ENCODE measurements around the gene ITGA2. TPM values are rescaled to one million over a fixed set of nuclear protein-coding genes. Genes with fewer than 3 reads are reported as not detected.

Gene ITGA2
- total RNA-seq, 2 donors from 2014 or later, result 1.5 to 2.3 TPM

DNA sequence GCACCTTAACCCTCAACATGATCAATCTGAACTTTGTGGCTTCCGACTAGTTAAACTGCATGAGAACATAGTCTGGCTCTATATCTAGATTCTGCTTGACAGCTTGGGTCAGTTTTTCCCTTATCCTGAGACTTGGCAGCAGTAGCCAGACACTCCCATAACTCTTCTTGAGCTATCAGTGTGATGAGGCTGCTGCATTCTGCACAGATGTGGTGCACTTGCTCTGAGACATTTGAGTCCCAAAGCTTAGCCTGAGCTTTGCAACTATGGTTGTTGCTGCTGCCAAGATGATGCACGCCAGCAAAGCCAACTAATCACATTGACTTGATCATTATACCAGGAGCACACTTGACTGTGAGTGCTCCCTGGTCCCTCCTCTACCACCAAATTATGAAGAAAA, 84.2 kb downstream of the ITGA2 start:
- Histone ChIP-seq H3K4me1 (peaks cover 0 to 11% of the 10 kb centered on the region in 2 donors), H3K27ac (no peak overlapping the region), H3K27me3 (no peaks in the 10 kb centered on the region), H3K36me3 (no peaks in the 10 kb centered on the region), H3K9me3 (no peaks in the 10 kb centered on the region), H3K4me3 (no peak overlapping the region)
- DNase-seq (ENCODE audit: low spot score), result no peak
- TF ChIP-seq, protein P1, sequence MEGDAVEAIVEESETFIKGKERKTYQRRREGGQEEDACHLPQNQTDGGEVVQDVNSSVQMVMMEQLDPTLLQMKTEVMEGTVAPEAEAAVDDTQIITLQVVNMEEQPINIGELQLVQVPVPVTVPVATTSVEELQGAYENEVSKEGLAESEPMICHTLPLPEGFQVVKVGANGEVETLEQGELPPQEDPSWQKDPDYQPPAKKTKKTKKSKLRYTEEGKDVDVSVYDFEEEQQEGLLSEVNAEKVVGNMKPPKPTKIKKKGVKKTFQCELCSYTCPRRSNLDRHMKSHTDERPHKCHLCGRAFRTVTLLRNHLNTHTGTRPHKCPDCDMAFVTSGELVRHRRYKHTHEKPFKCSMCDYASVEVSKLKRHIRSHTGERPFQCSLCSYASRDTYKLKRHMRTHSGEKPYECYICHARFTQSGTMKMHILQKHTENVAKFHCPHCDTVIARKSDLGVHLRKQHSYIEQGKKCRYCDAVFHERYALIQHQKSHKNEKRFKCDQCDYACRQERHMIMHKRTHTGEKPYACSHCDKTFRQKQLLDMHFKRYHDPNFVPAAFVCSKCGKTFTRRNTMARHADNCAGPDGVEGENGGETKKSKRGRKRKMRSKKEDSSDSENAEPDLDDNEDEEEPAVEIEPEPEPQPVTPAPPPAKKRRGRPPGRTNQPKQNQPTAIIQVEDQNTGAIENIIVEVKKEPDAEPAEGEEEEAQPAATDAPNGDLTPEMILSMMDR (IDR thresholded peaks at IDR 0.05), result no peak

DNA sequence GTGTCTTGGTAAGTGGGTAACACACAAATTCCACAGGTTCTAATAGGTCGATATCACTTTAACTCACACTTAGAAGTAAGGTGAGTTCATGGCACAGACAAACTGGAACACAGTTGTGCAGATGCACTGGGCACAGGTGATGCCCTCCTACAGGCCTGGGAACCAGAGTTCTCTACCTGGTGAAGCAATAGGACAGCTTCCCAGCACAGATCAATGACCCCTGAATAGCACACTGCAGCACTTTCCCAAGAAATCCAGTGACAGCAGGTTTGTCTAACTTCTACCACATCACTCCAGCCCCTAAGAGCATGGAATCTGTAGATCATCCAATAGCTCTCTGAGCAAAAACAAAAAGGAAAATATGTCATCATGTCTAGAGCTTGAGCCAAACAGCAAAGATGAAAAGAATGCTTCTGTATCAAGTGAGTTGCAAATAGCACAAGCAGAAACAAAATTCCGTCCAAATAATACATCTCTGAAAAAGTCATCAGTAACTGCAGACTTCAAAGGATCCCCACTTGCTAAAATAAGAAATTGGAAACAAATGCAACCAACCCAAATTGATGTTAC, 86.9 kb downstream of the ITGA2 start:
- Histone ChIP-seq H3K27me3 (no peaks in the 10 kb centered on the region), H3K27ac (no peak overlapping the region), H3K9me3 (no peaks in the 10 kb centered on the region), H3K4me3 (no peak overlapping the region), H3K4me1 (peaks cover 0 to 9% of the 10 kb centered on the region in 2 donors), H3K36me3 (no peaks in the 10 kb centered on the region)
- TF ChIP-seq, protein P1 (IDR thresholded peaks at IDR 0.05), result no peak
- DNase-seq (ENCODE audit: low spot score), result no peak

DNA sequence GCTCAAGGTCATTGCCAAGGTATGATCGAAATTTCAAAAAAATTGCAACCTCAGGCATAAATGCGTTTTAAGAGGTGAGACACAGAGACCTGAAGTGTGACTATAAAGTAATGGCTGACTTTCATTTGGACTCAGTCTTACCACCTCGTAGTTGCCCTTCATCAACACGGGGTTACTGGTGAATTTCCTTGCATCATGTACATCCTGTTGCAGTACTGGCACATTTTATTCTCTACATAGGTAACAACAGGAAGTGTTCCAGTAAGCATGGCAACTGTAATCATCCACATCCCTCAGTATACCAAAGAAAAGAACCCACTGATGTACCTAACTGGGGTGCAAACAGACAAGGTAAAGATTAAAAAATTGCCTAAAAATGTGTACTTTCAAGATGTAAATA, 91.1 kb downstream of the ITGA2 start:
- no peak for DNase-seq (ENCODE audit: low spot score)
- no peak overlapping the region for H3K4me3 ChIP-seq
- no peaks in the 10 kb centered on the region for H3K9me3 ChIP-seq
- H3K4me1 ChIP-seq, result no peaks in the 10 kb centered on the region
- TF ChIP-seq, protein P1 (IDR thresholded peaks at IDR 0.05), result no peak
- H3K27me3 ChIP-seq, result no peaks in the 10 kb centered on the region
- no peak overlapping the region for H3K27ac ChIP-seq
- no peaks in the 10 kb centered on the region for H3K36me3 ChIP-seq

DNA sequence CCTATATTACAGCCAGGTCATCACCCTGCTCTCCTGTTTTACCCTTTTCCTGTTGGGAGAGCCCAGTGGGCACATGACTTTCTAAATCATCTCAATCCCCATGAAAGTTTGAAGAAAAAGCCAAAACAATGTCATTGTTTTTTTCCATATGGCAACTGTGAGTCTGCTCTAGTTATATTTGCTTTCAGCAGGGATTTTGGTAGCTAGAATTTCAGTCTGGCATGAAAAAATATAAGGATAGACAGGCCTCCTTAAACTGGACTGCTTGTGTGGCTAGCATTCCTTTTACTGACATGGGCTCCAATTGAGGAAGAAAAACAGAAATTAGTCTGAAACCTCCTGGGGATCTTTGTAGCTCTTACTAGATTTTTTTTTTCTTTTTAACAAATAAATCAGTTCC, 94.8 kb downstream of the ITGA2 start:
- H3K27me3 ChIP-seq, result no peaks in the 10 kb centered on the region
- TF ChIP-seq, protein P1 (IDR thresholded peaks at IDR 0.05), result no peak
- H3K27ac ChIP-seq, result no peak overlapping the region
- no peaks in the 10 kb centered on the region for H3K36me3 ChIP-seq
- DNase-seq (ENCODE audit: low spot score), result no peak
- no peak overlapping the region for H3K4me3 ChIP-seq
- no peaks in the 10 kb centered on the region for H3K4me1 ChIP-seq
- H3K9me3 ChIP-seq, result no peaks in the 10 kb centered on the region

DNA sequence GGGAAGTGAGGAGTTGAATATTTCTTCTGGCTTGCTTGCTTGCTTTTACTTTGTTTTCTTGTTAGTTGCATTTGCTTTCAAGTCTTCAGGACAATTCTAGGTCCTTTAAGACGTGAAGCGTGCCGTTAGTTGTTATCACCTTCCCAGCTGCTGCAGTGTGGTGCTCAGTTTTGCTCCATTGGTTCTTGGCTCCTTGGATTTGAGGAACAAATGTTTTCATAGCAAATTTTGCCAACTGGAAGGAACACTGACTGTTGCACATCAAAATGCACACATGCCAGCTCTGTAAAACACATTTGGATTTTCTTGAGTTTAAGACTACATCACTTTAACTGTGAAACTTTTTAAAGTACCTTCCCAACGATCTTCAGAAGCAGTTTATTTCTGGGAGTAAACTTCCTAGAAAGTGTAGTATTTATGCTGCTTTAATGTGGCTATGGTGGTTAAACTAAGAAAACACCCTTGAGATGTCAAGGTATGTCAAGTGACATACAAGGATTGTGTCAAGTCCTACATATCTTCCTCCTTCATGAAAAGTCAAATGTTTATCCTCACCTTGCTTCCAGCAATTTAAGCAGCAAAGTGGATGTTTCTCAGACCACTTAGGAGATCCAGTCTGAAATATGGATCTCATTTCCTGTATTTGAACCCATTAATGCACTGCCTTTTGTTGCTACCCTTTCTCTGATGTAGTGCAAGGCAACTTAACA, 95.5 kb downstream of the ITGA2 start:
- no peak overlapping the region for H3K4me3 ChIP-seq
- no peaks in the 10 kb centered on the region for H3K4me1 ChIP-seq
- no peaks in the 10 kb centered on the region for H3K27me3 ChIP-seq
- DNase-seq (ENCODE audit: low spot score), result no peak
- TF ChIP-seq, protein P1 (IDR thresholded peaks at IDR 0.05), result no peak
- no peaks in the 10 kb centered on the region for H3K9me3 ChIP-seq
- no peak overlapping the region for H3K27ac ChIP-seq
- H3K36me3 ChIP-seq, result no peaks in the 10 kb centered on the region
